Stimulated activated CD8-positive, alpha-beta memory T cell treated with anti-CD3 and anti-CD28 coated beads, Interleukin-4, amount 100 ng/mL, for 1 hour (primary cell): ENCODE data around the gene GATA1.

Source experiments
- DNase-seq, 2 donors: peaks; one replicate each; pipeline ENCODE4 v3.0.0-alpha.2; 2020; ENCODE audit warnings: low read depth in 2 of 2, low spot score in 1 of 2

The GATA1 gene

GRCh38 chrX:48839686-48840085 lies 53.3 kb downstream of the GATA1 start:
- no peak for DNase-seq
